ENCODE results near the gene PHYHIPL.

Gene PHYHIPL

GRCh38 chr10:59258890-59259289 is 82.4 kb downstream of the PHYHIPL start:
- DNase-seq = no peak

- no peak for DNase-seq
These were observed 88.7 kb downstream of the PHYHIPL start for GRCh38 chr10:59265141-59265540.

GRCh38 chr10:59266321-59266720 is 89.9 kb downstream of the PHYHIPL start:
- DNase-seq = no peak

- no peak for DNase-seq
These were observed 92.0 kb downstream of the PHYHIPL start for GRCh38 chr10:59268460-59268859.

- DNase-seq = no peak
These were observed 93.2 kb downstream of the PHYHIPL start for GRCh38 chr10:59269651-59270050.

- DNase-seq = no peak
These were observed 94.0 kb downstream of the PHYHIPL start for GRCh38 chr10:59270492-59270891.

DNA sequence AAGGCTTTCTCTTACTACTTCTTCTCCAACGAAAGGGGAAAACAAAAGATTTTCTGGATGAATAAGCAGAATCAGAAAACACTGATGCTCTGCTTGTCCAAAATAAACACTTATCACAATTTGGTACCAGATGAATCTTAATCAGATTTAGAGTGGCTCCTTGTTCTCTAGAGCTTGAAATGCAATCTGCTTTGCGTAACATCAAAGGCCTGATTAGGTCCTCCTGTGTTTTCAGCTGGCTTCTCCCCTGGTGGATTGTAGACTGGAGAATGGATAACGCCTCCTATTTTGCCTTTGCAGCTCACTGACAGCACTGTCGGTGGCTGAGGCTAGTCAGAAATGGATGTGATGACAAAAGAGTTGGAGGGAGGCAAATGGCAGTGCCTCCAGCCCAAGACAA is 94.7 kb downstream of the PHYHIPL start:
- no peak for DNase-seq

DNA sequence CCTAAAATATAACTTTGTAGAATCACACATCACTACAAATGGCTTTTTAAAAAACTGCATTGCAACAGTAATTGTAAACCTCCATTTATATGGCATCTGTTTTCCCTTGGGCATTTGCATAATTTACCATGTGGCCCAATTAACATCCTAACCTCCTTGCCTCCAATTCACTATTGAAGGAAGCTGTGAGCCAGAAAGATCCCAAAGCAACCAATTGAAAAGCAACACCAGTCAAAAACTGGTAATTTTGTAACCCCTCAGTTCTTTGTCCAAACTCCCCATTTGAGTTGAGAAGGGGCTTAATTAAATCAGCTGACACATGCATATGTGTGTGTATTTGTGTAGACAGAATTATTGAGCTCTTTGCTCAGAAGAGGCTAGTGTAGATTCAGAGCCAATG is 95.6 kb downstream of the PHYHIPL start:
- DNase-seq = no peak

DNA sequence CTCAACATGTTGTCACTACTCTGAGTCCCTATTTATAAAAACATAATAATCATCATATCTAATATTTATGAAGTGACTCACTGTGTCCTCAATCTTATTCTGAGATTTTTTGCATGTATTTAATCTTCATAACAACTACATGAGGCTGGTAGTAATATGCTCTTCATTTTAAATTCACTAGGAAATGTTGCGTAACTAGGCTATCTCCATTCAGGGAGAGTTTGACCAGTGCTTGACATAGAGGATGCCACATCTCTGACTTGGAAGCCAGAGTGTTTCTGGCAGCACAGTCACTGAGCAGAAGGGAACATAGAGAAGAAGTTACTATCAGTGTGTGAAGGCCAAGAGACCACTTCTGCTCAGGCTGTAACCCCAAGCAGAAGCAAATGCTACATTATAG is 97.0 kb downstream of the PHYHIPL start:
- DNase-seq = no peak

DNA sequence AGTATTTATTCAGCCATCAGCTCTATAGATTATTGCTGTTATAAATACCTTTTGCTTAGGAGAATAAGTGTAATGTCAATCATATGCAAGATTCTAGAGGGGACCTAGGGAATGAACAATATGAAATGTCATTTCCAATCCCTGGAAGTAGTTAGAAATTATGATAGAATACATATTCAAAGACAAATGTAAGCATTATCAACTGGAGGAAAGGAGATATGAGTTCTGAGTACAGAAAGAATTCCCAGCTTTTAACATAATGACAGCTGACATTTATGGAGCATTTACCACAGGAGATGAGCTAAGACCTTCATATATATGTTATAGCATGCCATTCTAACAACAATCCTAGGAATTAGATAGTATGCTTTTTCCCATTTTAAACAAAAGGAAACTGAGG is 99.7 kb downstream of the PHYHIPL start:
- no peak for DNase-seq

DNA sequence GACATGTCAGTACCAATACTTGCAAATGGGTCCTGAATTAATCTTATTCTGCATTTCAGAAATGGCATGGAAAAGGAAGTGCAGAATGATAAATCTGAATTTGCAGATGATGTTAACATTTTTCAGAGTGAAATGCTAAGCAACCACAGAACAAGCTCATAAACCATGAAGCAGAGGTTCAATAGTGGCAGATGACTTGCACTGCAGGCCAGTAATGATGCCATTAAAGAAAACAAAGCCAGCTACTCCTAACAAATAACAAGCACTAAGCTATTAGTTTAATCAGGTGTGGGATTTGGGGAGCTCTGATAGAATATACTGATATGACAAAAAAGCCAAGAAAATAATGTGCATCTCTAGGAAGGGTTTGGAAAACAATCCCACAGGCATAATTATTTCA is 100.5 kb downstream of the PHYHIPL start:
- no peak for DNase-seq

GRCh38 chr10:59279476-59279875 is 103.0 kb downstream of the PHYHIPL start:
- no peak for DNase-seq

DNA sequence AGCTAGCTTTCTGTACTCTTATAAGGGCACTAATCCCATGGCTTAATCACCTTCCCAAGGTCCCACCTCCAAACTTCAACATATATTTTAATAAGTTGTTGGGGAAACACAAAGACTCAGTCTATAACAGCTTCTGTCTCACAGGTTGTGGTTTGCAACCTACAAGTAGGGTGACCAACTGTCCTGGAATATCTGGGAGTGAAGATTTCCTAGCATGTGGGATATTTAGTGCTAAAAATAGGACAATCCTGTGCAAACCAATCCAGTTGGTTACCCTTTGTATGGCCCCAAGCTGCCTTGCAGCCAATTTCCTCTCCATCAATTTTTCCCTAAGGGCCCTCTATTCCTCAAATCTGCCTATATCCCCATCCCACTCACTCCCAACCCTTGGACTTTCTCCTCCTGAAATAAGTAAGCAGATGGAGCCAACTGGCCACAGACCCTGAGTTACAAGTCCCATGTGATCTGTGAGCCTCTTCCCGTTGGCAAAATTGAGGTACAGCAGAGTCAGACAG is 103.6 kb downstream of the PHYHIPL start:
- DNase-seq = no peak

GRCh38 chr10:59281861-59282260 is 105.4 kb downstream of the PHYHIPL start:
- DNase-seq = no peak

DNA sequence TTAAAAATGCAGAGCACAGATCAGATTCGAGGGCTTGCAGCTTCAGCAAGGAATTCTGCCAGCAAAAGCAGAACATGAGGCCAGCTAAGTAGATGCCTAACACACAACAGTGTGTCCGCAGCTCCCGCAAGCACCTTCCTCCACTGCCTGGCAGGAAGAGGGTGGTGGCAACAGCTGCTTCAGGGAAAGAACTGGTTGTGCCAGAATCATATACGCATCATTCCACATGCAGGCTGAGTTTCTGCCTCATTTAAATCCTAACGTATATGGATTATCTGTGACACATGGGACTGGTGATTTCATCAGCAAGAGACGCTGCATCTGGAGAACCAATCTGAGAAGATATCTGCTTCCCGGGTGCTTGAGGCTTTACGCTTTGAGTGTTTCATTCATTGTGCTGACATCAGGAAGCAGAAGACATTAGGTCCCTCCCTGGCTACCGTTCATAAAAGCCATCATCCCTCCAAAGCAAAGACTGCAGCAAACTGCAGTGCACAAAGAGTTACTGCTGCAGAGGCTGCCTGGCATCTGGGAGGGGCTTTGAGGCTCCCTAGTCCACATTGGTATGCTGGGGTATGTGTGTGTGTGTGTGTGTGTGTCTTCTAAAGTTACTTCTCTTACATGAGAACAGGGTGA is 107.1 kb downstream of the PHYHIPL start:
- DNase-seq = no peak

DNA sequence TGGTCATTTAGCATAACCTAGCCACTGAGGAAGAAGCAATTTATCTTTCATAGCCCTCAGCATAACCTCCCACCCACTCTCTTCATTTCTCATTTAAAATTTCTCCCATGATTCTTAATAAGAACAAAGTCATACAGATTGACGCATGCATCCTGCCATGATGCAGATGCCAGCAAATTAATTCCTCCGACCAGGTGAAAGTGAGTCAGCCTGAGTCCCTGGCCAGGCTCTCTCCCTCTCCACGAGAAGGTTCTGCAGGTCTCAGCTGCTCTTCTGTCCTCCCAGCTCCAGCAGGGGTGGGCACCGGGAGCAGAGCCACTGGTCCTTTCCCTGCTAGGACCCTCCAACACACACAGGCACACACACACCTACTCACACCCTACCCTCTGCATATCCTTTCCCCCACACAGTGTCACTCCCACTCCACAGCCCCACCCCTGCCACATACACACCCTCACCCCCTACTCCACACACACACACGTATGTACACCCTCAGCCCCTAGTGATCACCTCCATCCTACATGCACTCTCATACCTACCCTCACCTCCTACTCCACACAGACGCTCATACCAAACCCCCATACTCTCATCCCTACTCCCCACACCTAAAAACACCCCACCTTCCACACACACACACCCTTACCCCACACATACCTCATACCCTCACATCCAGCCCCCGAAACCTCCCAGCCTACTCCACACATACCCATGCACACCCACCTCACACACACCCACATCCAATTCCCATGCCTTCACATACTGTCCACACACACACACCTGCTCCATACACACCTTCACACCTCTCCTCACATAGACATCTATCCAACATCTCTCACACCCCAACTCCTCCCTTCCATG is 107.9 kb downstream of the PHYHIPL start:
- no peak for DNase-seq

DNA sequence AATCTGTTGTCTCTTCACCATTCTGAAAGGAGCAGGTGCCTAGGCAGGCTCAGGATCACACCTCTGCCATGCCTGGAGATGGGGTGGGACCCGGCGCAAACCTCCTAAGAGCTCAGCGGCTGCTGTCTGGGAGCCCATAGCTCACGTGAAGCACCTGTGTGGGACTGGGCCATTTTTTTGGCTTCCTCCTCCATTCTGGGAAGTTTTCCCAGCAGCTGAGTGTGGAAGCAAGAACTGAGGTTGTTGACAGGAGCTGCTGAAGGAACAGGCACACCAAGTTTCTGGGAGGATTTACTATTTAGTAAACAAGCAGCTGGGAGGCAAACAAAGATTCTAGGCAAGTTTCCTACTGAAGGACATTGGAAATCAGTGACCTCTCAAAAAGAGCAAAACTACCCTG is 108.6 kb downstream of the PHYHIPL start:
- no peak for DNase-seq

GRCh38 chr10:59285848-59286247 is 109.4 kb downstream of the PHYHIPL start:
- DNase-seq = no peak

- DNase-seq = no peak
These were observed 111.3 kb downstream of the PHYHIPL start for GRCh38 chr10:59287587-59288255.

- DNase-seq = no peak
These were observed 113.4 kb downstream of the PHYHIPL start for GRCh38 chr10:59289853-59290252.

GRCh38 chr10:59290448-59290847 is 114.0 kb downstream of the PHYHIPL start:
- no peak for DNase-seq

Measured in activated T-cell treated with anti-CD3 and anti-CD28 coated beads, Interleukin-2, amount 50 U/mL, for 48 hours (primary cell).